Activated naive CD8-positive, alpha-beta T cell treated with anti-CD3 and anti-CD28 coated beads, Interleukin-2, amount 10 ng/mL, durations not matched to agents 7 days and 5 days (primary cell): Measurements from ENCODE around the gene ZSWIM4. TPM values are rescaled to one million over a fixed set of nuclear protein-coding genes. Genes with fewer than 3 reads are reported as not detected.

ENCODE experiments used
- ATAC-seq: fragments of 150-1000 bp; cut with Tn5 transposase; one replicate; pipeline ENCODE4 v1.10.0; 2021; ENCODE audit warnings: low read depth, moderate library complexity
- POLR2A ChIA-PET: fragments of 350-600 bp; sonication (Branson Sonifier 250); formaldehyde crosslinking; loops from one replicate; lab custom pipeline; 2021; ENCODE audit warnings: antibody characterized with exemption; lab: Charles Lee
- DNase-seq: peaks from one replicate; pipeline ENCODE4 v3.0.0; 2021
- H3K27ac Mint-ChIP-seq: one replicate; pipeline ENCODE4 v1.8.0; 2022; ENCODE audit warnings: mild to moderate bottlenecking, mixed read lengths
- H3K27me3 Mint-ChIP-seq: one replicate; pipeline ENCODE4 v1.8.0; 2022; ENCODE audit warnings: mild to moderate bottlenecking, moderate library complexity, mixed read lengths
- H3K36me3 Mint-ChIP-seq: one replicate; pipeline ENCODE4 v1.8.0; 2021; ENCODE audit warnings: mild to moderate bottlenecking, mixed read lengths
- H3K4me1 Mint-ChIP-seq: one replicate; pipeline ENCODE4 v1.8.0; 2021; ENCODE audit warnings: mixed read lengths
- H3K4me3 Mint-ChIP-seq: one replicate; pipeline ENCODE4 v1.8.0; 2022; ENCODE audit warnings: mild to moderate bottlenecking, moderate library complexity, mixed read lengths
- H3K9me3 Mint-ChIP-seq: one replicate; pipeline ENCODE4 v1.8.0; 2021; ENCODE audit warnings: mixed read lengths
- total RNA-seq, 2 experiments: library from RNA; stranded (reverse); gene quantifications; one replicate each; pipeline ENCODE4 v1.2.3, GENCODE V29; 2021

ZSWIM4 gene
- total RNA-seq, 2 experiments from 2014 or later, result 9.6 to 9.9 TPM

- POLR2A ChIA-PET, result interaction anchor here (0.8 to 1.5 kb wide), 4 partner anchors 9 to 82 kb away, joined by 3 read pairs; no protein-coding TSS in a partner anchor
- H3K27ac Mint-ChIP-seq, result peak overlapping the region; percentile 54
- peaks cover 3% of the 10 kb centered on the region for H3K27me3 Mint-ChIP-seq
- H3K4me1 Mint-ChIP-seq, result peaks cover 14% of the 10 kb centered on the region
- ATAC-seq (no peak), DNase-seq (no peak)
- H3K36me3 Mint-ChIP-seq, result no peaks in the 10 kb centered on the region
- H3K9me3 Mint-ChIP-seq, result no peaks in the 10 kb centered on the region
- H3K4me3 Mint-ChIP-seq, result no peak overlapping the region
These were observed 61.3 kb downstream of the ZSWIM4 start for GRCh38 chr19:13856497-13856896.

DNA sequence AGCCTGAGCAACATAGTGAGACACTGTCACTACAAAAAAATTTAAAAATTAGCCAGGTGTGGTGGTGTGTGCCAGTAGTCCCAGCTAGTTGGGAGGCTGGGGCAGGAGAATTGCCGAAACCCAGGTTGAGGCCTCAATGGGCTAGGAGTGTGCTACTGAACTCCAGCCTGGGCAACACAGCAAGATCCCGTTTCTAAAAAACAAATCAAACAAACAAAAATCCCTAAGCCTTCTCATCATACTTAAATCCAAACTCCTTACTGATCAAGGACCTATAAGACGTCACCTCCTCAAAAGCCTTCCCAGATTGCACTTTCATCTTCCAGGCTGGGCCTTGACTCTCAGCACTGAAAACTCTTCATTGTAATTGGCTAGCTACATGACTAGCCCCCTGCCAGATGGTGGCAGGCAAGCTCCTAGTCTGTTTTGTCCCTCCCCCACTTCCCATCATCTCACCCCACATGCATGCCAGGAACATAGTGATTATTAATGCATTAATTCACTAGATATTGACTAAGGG is 64.2 kb downstream of the ZSWIM4 start:
- H3K27me3 Mint-ChIP-seq, result peaks cover 12% of the 10 kb centered on the region
- no peak for ATAC-seq
- POLR2A ChIA-PET, result interaction anchor here (0.6 to 4.4 kb wide), 6 partner anchors 12 to 214 kb away, joined by 3 to 47 read pairs (median 4); no protein-coding TSS in a partner anchor

DNA sequence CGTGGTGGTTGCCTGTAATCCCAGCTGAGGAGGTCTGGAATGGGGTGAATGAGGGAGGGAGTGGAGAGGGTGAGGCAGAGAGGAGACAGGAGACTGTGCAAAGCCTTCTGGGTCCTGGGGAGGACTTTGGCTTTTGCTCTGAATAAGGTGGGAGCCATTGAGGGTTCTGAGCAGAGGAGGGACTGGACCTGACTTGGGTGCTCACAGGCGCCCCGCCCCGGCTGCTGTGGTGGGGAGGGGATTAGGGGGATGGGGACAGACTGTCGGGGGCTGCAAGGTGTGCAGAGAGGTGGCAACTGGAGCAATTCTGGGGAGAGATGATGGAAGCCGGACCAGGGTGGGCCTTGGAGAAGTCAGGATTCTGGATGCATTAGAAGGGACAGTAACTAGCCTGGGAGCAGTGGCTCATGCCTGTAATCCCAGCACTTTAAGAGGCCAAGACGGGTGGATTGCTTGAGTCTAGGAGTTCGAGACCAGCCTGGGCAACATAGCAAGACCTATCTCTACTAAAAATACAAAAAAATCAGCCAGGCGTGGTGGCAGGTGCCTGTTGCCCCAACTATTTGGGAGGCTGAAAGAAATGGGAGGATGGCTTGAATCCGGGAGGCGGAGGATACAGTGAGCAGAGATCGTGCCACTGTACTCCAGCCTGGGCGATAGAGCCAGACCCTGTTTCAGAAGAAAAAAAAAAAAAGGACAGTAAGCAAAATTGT is 65.6 kb downstream of the ZSWIM4 start:
- Mint-ChIP-seq H3K9me3 (no peaks in the 10 kb centered on the region), H3K4me1 (peaks cover 36% of the 10 kb centered on the region)
- POLR2A ChIA-PET, result interaction anchor here (0.6 to 6.6 kb wide), 13 partner anchors 8 to 307 kb away, joined by 3 to 94 read pairs (median 12); partner anchors contain the start of genes C19orf53, MRI1 and ZSWIM4

More for the DNA sequence above, 64.2 kb downstream of the ZSWIM4 start:
- no peaks in the 10 kb centered on the region for H3K36me3 Mint-ChIP-seq
- peaks cover 34% of the 10 kb centered on the region for H3K4me1 Mint-ChIP-seq
- no peak overlapping the region for H3K27ac Mint-ChIP-seq
- H3K9me3 Mint-ChIP-seq, result no peaks in the 10 kb centered on the region
- no peak overlapping the region for H3K4me3 Mint-ChIP-seq
- no peak for DNase-seq

GRCh38 chr19:13861392-13861713 is 66.1 kb downstream of the ZSWIM4 start:
- POLR2A ChIA-PET, result interaction anchor here (0.9 to 6.6 kb wide), 13 partner anchors 8 to 188 kb away, joined by 3 to 94 read pairs (median 12); partner anchors contain the start of genes C19orf53, MRI1 and ZSWIM4
- peak overlapping the region; percentile 95 for H3K4me3 Mint-ChIP-seq

More for the DNA sequence above, 65.6 kb downstream of the ZSWIM4 start:
- ATAC-seq, result no peak
- DNase-seq, result no peak
- peaks cover 11% of the 10 kb centered on the region for H3K27me3 Mint-ChIP-seq
- H3K27ac Mint-ChIP-seq, result peak overlapping the region; percentile 95
- H3K36me3 Mint-ChIP-seq, result no peaks in the 10 kb centered on the region
- H3K4me3 Mint-ChIP-seq, result peak overlapping the region; percentile 95

DNA sequence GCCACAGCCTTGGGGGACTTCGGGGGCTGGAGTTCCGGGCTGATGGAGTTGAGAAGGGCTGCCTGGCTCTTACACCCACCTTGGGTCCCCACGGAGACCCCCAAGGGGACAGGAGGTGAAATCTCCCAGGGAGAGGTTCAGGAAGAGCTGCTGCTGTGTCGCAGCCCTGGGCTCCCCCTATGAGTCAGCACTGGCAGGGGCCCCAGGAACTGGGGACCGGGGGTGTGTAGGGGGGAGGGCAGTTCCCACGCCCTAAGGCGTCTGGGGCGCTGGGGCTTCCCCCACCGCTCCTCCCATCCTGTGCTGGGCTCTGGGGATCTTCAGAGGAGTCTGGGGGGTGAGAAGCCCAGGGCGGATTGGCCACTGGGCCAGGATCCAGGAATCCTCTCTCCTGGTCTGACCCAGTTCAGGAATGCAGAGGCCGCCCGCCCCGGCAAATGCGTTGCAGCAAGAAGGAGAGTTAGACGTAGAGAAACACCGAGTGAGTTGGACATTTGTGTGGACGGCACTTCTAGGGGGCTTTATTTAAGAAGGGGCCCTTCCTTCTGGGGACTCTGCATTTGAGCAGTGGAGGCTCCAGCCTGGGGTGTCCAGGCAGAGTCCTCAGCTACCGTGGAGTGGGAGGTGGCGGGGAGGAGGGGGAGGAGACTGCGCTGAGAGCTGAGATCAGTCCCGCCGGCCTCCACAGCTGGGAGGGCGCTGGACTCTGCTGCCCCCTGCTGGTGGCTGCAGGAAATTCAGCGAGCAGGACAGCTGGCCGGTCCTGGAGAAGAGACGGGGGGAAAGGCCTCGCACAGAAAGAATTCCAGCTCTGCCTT is 66.7 kb downstream of the ZSWIM4 start:
- ATAC-seq (peak; percentile 93), DNase-seq (peak; percentile 93)
- Mint-ChIP-seq H3K36me3 (no peaks in the 10 kb centered on the region), H3K27ac (peak overlapping the region; percentile 95), H3K4me3 (peak overlapping the region; percentile 95), H3K9me3 (no peaks in the 10 kb centered on the region), H3K27me3 (peaks cover 18% of the 10 kb centered on the region), H3K4me1 (peaks cover 42% of the 10 kb centered on the region)
- POLR2A ChIA-PET, result interaction anchor here (0.6 to 6.6 kb wide), 18 partner anchors 9 to 190 kb away, joined by 3 to 94 read pairs (median 10); partner anchors contain the start of genes C19orf53, MRI1 and ZSWIM4

More at GRCh38 chr19:13861392-13861713, 66.1 kb downstream of the ZSWIM4 start:
- ATAC-seq, result peak; percentile 8
- Mint-ChIP-seq H3K36me3 (no peaks in the 10 kb centered on the region), H3K27ac (peak overlapping the region; percentile 95), H3K27me3 (peaks cover 14% of the 10 kb centered on the region), H3K4me1 (peaks cover 38% of the 10 kb centered on the region), H3K9me3 (no peaks in the 10 kb centered on the region)
- no peak for DNase-seq

- H3K4me3 Mint-ChIP-seq, result peak overlapping the region; percentile 68
- peak overlapping the region; percentile 9 for H3K27ac Mint-ChIP-seq
- H3K4me1 Mint-ChIP-seq, result peaks cover 45% of the 10 kb centered on the region
- DNase-seq (no peak), ATAC-seq (no peak)
- H3K27me3 Mint-ChIP-seq, result peaks cover 18% of the 10 kb centered on the region
- POLR2A ChIA-PET, result interaction anchor here (0.6 to 6.6 kb wide), 9 partner anchors 18 to 272 kb away, joined by 3 to 94 read pairs (median 5); partner anchors contain the start of gene ASF1B
- H3K9me3 Mint-ChIP-seq, result no peaks in the 10 kb centered on the region
- no peaks in the 10 kb centered on the region for H3K36me3 Mint-ChIP-seq
These were observed 68.9 kb downstream of the ZSWIM4 start for GRCh38 chr19:13864046-13864666.

DNA sequence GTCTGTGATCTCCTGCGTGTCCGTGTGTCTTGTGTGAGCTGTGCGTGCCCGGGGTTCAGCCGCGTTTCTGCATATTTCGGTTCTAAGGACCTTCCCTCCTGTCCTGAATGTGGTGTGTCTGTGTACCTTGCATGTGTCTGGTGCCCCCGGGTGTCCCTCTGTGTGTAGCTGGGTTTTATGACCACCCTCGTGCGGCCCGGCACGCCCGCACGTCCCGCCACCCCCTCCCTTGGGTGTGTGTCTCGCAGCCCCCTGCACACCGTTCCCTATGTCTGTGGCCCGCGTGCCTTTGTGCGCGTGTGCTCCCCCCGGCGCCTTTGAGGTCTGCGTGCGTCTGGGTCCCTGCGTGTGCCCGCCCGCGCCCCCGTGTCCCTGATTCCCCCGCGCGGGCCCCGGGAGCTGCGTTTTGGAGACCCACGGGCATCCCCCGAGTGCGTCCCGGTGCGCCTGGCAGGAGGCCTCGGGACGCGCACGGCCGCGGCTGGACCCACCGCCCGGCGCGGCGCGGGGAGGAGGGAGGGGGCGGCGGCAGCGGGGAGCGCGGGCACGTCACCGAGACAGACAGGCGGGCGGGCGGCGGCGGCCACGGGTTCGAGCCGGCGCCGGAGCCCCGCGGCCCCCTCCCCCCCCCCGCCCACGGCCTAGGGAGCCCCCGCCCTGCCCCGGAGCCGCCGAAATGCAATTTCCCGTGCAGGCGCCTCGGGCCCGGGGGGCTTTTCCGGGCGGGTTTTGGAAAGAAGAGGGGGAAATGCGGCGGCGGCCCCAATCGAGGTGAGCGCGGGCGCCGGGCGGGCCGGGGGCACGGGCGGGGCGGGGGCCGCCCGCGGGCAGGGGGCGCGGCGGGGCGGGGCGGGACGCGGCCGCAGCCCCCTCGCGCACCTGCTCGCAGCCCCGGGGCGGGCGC is 69.7 kb downstream of the ZSWIM4 start:
- Mint-ChIP-seq H3K27me3 (peaks cover 18% of the 10 kb centered on the region), H3K4me1 (peaks cover 40% of the 10 kb centered on the region), H3K9me3 (no peaks in the 10 kb centered on the region), H3K4me3 (peak overlapping the region; percentile 68), H3K27ac (peak overlapping the region; percentile 9), H3K36me3 (no peaks in the 10 kb centered on the region)
- POLR2A ChIA-PET, result interaction anchor here (1.0 to 6.6 kb wide), 4 partner anchors 19 to 209 kb away, joined by 3 to 94 read pairs (median 4); no protein-coding TSS in a partner anchor
- no peak for DNase-seq
- ATAC-seq, result no peak

DNA sequence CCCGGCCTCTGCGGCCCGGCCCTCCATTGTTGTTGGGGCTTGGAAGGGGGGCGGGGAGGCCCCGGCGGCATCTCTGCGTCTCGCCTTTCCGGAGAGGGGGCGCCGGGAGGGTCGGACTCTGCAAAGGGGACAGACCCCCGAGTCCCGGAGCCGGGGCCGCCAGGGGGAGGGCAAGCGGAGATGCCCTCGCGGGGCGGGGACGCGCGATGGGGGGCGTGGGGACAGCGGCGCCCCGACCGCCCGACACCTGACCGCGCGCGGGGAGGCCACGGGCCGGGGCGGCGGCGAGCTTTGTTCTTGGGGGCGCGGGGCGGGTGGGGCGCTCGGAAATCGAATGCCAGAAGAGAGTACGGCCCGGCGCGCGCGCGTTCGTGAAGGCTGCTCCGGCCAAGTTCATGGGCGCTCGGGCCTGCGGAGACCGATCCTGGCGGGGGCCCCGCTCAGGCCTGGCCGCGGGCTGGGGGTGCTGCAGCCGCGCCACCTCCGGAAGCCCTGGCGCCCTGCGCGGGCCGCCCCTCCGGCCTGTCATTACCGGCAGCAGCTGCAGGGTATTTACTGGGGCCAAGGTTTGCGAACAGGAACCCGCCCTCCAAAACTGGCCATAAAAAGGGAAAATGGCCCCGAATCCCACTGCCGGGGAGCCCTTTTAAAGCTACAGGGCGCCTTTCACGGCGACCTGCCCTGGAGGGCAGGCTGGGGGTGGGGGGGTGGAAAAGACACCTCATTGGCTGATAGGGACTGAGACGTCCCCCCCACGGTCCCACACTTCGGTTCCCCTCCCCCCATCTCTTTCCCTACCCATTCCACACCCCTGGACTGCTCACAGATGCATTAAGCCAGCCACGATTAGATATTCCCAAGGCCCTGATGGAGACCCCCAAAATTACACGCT is 70.6 kb downstream of the ZSWIM4 start:
- H3K27me3 Mint-ChIP-seq, result peaks cover 18% of the 10 kb centered on the region
- peak; percentile 62 for DNase-seq
- H3K27ac Mint-ChIP-seq, result peak overlapping the region; percentile 13
- POLR2A ChIA-PET, result interaction anchor here (0.5 to 6.6 kb wide), 6 partner anchors 24 to 224 kb away, joined by 3 to 94 read pairs (median 3); no protein-coding TSS in a partner anchor
- peak overlapping the region; percentile 43 for H3K4me3 Mint-ChIP-seq
- no peak for ATAC-seq
- H3K36me3 Mint-ChIP-seq, result no peaks in the 10 kb centered on the region
- peaks cover 39% of the 10 kb centered on the region for H3K4me1 Mint-ChIP-seq
- no peaks in the 10 kb centered on the region for H3K9me3 Mint-ChIP-seq

DNA sequence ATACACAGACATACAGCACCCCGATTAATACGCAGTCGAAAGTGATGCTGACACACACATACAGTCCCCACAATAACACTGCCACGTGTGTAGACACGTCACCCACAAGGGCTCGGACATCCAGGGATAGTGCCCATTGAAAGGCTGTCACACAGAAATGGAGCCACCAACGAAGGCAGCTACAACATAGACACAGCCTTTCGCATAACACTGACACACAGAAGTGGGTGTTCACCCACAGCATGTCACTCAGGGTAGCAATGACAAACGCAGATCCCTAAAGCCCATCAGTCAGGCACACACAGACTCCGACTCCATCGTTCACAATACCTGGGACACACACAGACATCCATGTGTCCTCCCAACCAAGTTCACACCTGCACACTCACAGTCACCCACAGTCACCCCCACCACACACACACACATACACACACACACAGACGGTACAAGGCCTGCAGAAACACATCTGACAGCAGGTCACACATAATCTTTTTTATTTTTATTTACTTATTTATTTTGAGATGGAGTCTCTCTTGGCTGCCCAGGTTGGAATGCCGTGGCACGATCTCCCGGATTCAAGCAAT is 71.3 kb downstream of the ZSWIM4 start:
- no peaks in the 10 kb centered on the region for H3K9me3 Mint-ChIP-seq
- peak overlapping the region; percentile 43 for H3K4me3 Mint-ChIP-seq
- H3K4me1 Mint-ChIP-seq, result peaks cover 33% of the 10 kb centered on the region
- POLR2A ChIA-PET, result interaction anchor here (0.5 to 6.6 kb wide), 5 partner anchors 25 to 207 kb away, joined by 3 to 94 read pairs (median 3); no protein-coding TSS in a partner anchor
- no peaks in the 10 kb centered on the region for H3K36me3 Mint-ChIP-seq
- no peak for ATAC-seq
- peaks cover 19% of the 10 kb centered on the region for H3K27me3 Mint-ChIP-seq
- H3K27ac Mint-ChIP-seq, result peak overlapping the region; percentile 13
- no peak for DNase-seq

GRCh38 chr19:13868663-13869062 is 73.4 kb downstream of the ZSWIM4 start:
- POLR2A ChIA-PET, result interaction anchor here (0.5 kb wide), 1 partner anchor 104 kb away, joined by 5 read pairs; the partner anchor contains the start of gene MRI1

More at GRCh38 chr19:13868663-13869062, 73.4 kb downstream of the ZSWIM4 start:
- Mint-ChIP-seq H3K9me3 (no peaks in the 10 kb centered on the region), H3K27ac (no peak overlapping the region), H3K4me3 (no peak overlapping the region), H3K36me3 (no peaks in the 10 kb centered on the region), H3K4me1 (peaks cover 21% of the 10 kb centered on the region), H3K27me3 (peaks cover 28% of the 10 kb centered on the region)
- DNase-seq, result no peak
- ATAC-seq, result no peak
